Liver (tissue), 9 donors: ENCODE data around the gene SLC66A1. TPM values are rescaled to one million over a fixed set of nuclear protein-coding genes. Genes with fewer than 3 reads are reported as not detected.

Source experiments
- DNase-seq: peaks from one replicate; pipeline ENCODE4 v3.0.0-alpha.2; 2017; ENCODE audit warnings: low spot score
- H3K27ac ChIP-seq, 2 donors: one replicate each; pipeline ENCODE4 v1.7.0; 2013; ENCODE audit warnings: inconsistent platforms in 2 of 2, low read length in 2 of 2, control low read depth in 1 of 2, low read depth in 1 of 2, mild to moderate bottlenecking in 1 of 2
- H3K27me3 ChIP-seq, 4 donors: one replicate each; pipeline versions ENCODE4 v1.6.1 to v1.7.0; 2013; ENCODE audit warnings: low read length in 3 of 4, inconsistent platforms in 1 of 4, mild to moderate bottlenecking in 1 of 4, moderate library complexity in 1 of 4; ENCODE audit not compliant: control insufficient read depth in 4 of 4, insufficient read depth in 4 of 4
- H3K36me3 ChIP-seq, 4 donors: one replicate each; pipeline versions ENCODE4 v1.6.1 to v1.7.0; 2013; ENCODE audit warnings: low read length in 3 of 4, mild to moderate bottlenecking in 3 of 4, low read depth in 1 of 4, moderate library complexity in 1 of 4; ENCODE audit not compliant: control insufficient read depth in 4 of 4, insufficient read depth in 3 of 4
- H3K4me1 ChIP-seq, 4 donors: one replicate each; pipeline versions ENCODE4 v1.6.1 to v1.7.0; 2013; ENCODE audit warnings: low read length in 3 of 4, mild to moderate bottlenecking in 3 of 4, moderate library complexity in 1 of 4; ENCODE audit not compliant: control insufficient read depth in 4 of 4, insufficient read depth in 4 of 4
- H3K4me3 ChIP-seq, 3 donors: one replicate each; pipeline versions ENCODE4 v1.6.1 to v1.7.0; 2013; ENCODE audit warnings: low read length in 3 of 3, control low read depth in 1 of 3, low read depth in 1 of 3, mild to moderate bottlenecking in 1 of 3
- H3K9ac ChIP-seq, 2 donors: one replicate each; pipeline ENCODE4 v1.7.0; 2013; ENCODE audit warnings: low read length in 2 of 2, mild to moderate bottlenecking in 2 of 2, moderate library complexity in 2 of 2, control low read depth in 1 of 2, low read depth in 1 of 2
- H3K9me3 ChIP-seq, 4 donors: one replicate each; pipeline versions ENCODE4 v1.6.1 to v1.7.0; 2013; ENCODE audit warnings: low read length in 3 of 4; ENCODE audit not compliant: control insufficient read depth in 4 of 4
- CTCF ChIP-seq: fragments of 150-350 bp; IDR thresholded peaks from 2 replicates; pipeline ENCODE4 v1.5.1; 2017; ENCODE audit warnings: improper control_type of control experiment, low read depth, low read length; ENCODE audit not compliant: missing input control
- EGR1 ChIP-seq, 2 donors: IDR thresholded peaks; 2 replicates each; pipeline ENCODE4 v1.6.1; 2016 to 2018; ENCODE audit warnings: antibody characterized with exemption in 2 of 2, low read depth in 2 of 2
- FOXA1 ChIP-seq: IDR thresholded peaks from 2 replicates; pipeline ENCODE4 v1.6.1; 2016; ENCODE audit warnings: antibody characterized with exemption
- FOXA2 ChIP-seq: IDR thresholded peaks from 2 replicates; pipeline ENCODE4 v1.6.1; 2016; ENCODE audit warnings: antibody characterized with exemption
- GABPA ChIP-seq, 2 donors: IDR thresholded peaks in 1 of 2; conservative IDR thresholded peaks in 1 of 2; 2 replicates each; pipeline ENCODE4 v1.6.1; 2016; ENCODE audit warnings: antibody characterized with exemption in 2 of 2, mild to moderate bottlenecking in 1 of 2, moderate library complexity in 1 of 2
- HNF4A ChIP-seq, 2 donors: conservative IDR thresholded peaks; 2 replicates each; pipeline ENCODE4 v1.6.1; 2016; ENCODE audit warnings: antibody characterized with exemption in 2 of 2, mild to moderate bottlenecking in 2 of 2
- HNF4G ChIP-seq: IDR thresholded peaks from 2 replicates; pipeline ENCODE4 v1.6.1; 2016; ENCODE audit warnings: antibody characterized with exemption
- JUND ChIP-seq, 2 donors: IDR thresholded peaks; 2 replicates each; pipeline ENCODE4 v1.6.1; 2016; ENCODE audit warnings: antibody characterized with exemption in 2 of 2
- MAX ChIP-seq: IDR thresholded peaks from 2 replicates; pipeline ENCODE4 v1.6.1; 2016; ENCODE audit warnings: antibody characterized with exemption
- NR2F2 ChIP-seq: IDR thresholded peaks from 2 replicates; pipeline ENCODE4 v1.6.1; 2016; ENCODE audit warnings: antibody characterized with exemption
- RAD21 ChIP-seq, 2 donors: IDR thresholded peaks; 2 replicates each; pipeline ENCODE4 v1.6.1; 2016; ENCODE audit warnings: antibody characterized with exemption in 2 of 2, mild to moderate bottlenecking in 2 of 2
- REST ChIP-seq: IDR thresholded peaks from 2 replicates; pipeline ENCODE4 v1.6.1; 2016; ENCODE audit warnings: antibody characterized with exemption, mild to moderate bottlenecking
- RXRA ChIP-seq, 2 donors: IDR thresholded peaks; 2 replicates each; pipeline ENCODE4 v1.6.1; 2017 to 2018; ENCODE audit warnings: antibody characterized with exemption in 2 of 2, mild to moderate bottlenecking in 1 of 2
- SP1 ChIP-seq: IDR thresholded peaks from 2 replicates; pipeline ENCODE4 v1.6.1; 2018; ENCODE audit warnings: antibody characterized with exemption, mild to moderate bottlenecking
- TAF1 ChIP-seq: conservative IDR thresholded peaks from 2 replicates; pipeline ENCODE4 v1.6.1; 2016; ENCODE audit warnings: antibody characterized with exemption, mild to moderate bottlenecking
- ZBTB33 ChIP-seq: IDR thresholded peaks from 2 replicates; pipeline ENCODE4 v1.6.1; 2016; ENCODE audit warnings: antibody characterized with exemption
- WGBS: extraction: QIAGEN DNeasy Blood & Tissue Kit; methylation state at CpG from one replicate; pipeline ENCODE4 v1.1.7; 2013; 5-methylcytosine and 5-hydroxymethylcytosine counted together
- polyA plus RNA-seq, 2 donors: library from polyadenylated mRNA; stranded (reverse) in 1 of 2; unstranded in 1 of 2; fragments of 200-250 nt in 1 of 2; fragments of >200 nt in 1 of 2; fragmentation: Nextera tagmentation in 1 of 2; extraction: Ambion mirVana in 1 of 2; gene quantifications; one replicate each; pipeline versions ENCODE4 v1.2.1 to v1.2.3, GENCODE V29; 2013 to 2015
- total RNA-seq, 2 donors: library from RNA; depleted of rRNA; stranded (reverse); fragments of >200 nt; gene quantifications; one replicate each; pipeline ENCODE4 v1.2.3, GENCODE V29; 2014
- donor health status: healthy.
- donor health status: healthy.
- donor health status: healthy.
- donor health status: healthy.
- donor health status: healthy.

SLC66A1 gene
- total and polyA plus RNA-seq, 4 donors: 6.8 to 16.0 (median 14.0) TPM

- peaks cover 4 to 58% (median 11%) of the 10 kb centered on the region in 4 donors for H3K36me3 ChIP-seq
- no peaks in the 10 kb centered on the region for H3K4me1 ChIP-seq
- H3K27me3 ChIP-seq: no peaks in the 10 kb centered on the region
- no peak overlapping the region for H3K4me3 ChIP-seq
- no peak overlapping the region for H3K27ac ChIP-seq
- 93% methylated on average over 5 of the region's 5 CpGs for WGBS
- TF ChIP-seq RAD21 (IDR thresholded peaks at IDR 0.05): no peak
- TF ChIP-seq RXRA (IDR thresholded peaks at IDR 0.05): no peak
- no peak for TF ChIP-seq TAF1
- TF ChIP-seq CTCF: no peak
- no peak for TF ChIP-seq ZBTB33
- no peak for TF ChIP-seq SP1
- no peak for TF ChIP-seq FOXA2
- TF ChIP-seq HNF4G: no peak
- no peak for TF ChIP-seq HNF4A (conservative IDR thresholded peaks at IDR 0.05)
- no peak for TF ChIP-seq MAX
- no peak for TF ChIP-seq NR2F2
- TF ChIP-seq FOXA1: no peak
- no peak for TF ChIP-seq EGR1 (IDR thresholded peaks at IDR 0.05; ENCODE audit: low read depth in 2 of 2)
- TF ChIP-seq REST: no peak
- no peak for TF ChIP-seq JUND (IDR thresholded peaks at IDR 0.05)
- TF ChIP-seq GABPA (IDR thresholded peaks at IDR 0.05 in 1 of 2, conservative IDR thresholded peaks at IDR 0.05 in 1 of 2): no peak
- no peak overlapping the region for H3K9ac ChIP-seq
- H3K9me3 ChIP-seq: no peaks in the 10 kb centered on the region
- no peak for DNase-seq
Observed at GRCh38 chr1:19329611-19330010, 17.5 kb downstream of the SLC66A1 start.

- TF ChIP-seq CTCF (no peak), ZBTB33 (no peak)
- Histone ChIP-seq H3K27me3 (no peaks in the 10 kb centered on the region), H3K4me3 (no peak overlapping the region), H3K9me3 (no peaks in the 10 kb centered on the region), H3K9ac (no peak overlapping the region), H3K27ac (no peak overlapping the region), H3K4me1 (no peaks in the 10 kb centered on the region), H3K36me3 (peaks cover 4 to 49% (median 7%) of the 10 kb centered on the region in 4 donors)
- WGBS: 96% methylated on average over 14 of the region's 14 CpGs
- no peak for DNase-seq
Observed at GRCh38 chr1:19330449-19331135, 18.5 kb downstream of the SLC66A1 start.
